GDM1 (cell line): ENCODE results near the gene ENTPD1.
"Not testable (repeated sequence)": the region's sequence is repeated elsewhere in the genome, so short reads cannot be mapped to it uniquely, and the experiment has no call there.

Experiments
- DNase-seq: peaks from one replicate; lab custom pipeline; 2025; lab: John Stamatoyannopoulos, UW

ENTPD1 gene

GRCh38 chr10:95796504-95796903, 40.5 kb downstream of the ENTPD1 start:
- no peak for DNase-seq

- no peak for DNase-seq
These were observed 42.3 kb downstream of the ENTPD1 start for GRCh38 chr10:95798096-95798855.

GRCh38 chr10:95800286-95800685, 44.3 kb downstream of the ENTPD1 start:
- not testable (repeated sequence) for DNase-seq

- DNase-seq, result not testable (repeated sequence)
These were observed 50.9 kb downstream of the ENTPD1 start for GRCh38 chr10:95806687-95807380.

GRCh38 chr10:95808705-95809308, 52.8 kb downstream of the ENTPD1 start:
- not testable (repeated sequence) for DNase-seq

GRCh38 chr10:95809370-95810197, 53.6 kb downstream of the ENTPD1 start:
- no peak for DNase-seq

DNA sequence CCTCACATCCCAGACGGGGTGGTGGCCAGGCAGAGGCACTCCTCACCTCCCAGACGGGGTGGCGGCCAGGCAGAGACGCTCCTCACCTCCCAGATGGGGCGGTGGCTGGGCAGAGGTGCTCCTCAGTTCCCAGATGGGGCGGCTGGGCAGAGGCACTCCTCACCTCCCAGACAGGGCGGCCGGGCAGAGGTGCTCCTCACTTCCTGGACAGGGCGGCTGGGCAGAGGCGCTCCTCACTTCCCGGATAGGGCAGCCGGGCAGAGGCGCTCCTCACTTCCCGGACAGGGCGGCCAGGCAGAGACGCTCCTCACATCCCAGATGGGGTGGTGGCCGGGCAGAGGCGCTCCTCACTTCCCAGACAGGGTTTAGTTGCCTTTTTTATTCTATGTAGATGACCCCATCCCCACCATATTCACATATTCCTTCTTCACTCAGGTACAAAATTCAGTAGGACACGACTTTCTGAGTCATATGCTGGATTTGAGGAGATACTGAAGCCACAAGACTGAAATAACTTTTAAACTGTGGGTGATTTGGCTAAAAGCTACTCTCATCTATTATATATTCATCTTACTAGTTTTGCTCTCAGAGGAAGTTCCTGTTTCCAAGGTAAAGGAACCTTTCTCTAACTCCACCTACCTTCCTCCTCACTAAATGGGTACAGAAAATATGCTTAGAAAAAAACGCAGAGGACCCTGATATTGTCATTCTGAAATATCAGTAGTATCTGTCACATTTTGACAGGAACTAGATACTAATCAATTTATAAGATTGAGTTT, 54.4 kb downstream of the ENTPD1 start:
- no peak for DNase-seq

GRCh38 chr10:95813054-95813685, 57.2 kb downstream of the ENTPD1 start:
- DNase-seq, result no peak

DNA sequence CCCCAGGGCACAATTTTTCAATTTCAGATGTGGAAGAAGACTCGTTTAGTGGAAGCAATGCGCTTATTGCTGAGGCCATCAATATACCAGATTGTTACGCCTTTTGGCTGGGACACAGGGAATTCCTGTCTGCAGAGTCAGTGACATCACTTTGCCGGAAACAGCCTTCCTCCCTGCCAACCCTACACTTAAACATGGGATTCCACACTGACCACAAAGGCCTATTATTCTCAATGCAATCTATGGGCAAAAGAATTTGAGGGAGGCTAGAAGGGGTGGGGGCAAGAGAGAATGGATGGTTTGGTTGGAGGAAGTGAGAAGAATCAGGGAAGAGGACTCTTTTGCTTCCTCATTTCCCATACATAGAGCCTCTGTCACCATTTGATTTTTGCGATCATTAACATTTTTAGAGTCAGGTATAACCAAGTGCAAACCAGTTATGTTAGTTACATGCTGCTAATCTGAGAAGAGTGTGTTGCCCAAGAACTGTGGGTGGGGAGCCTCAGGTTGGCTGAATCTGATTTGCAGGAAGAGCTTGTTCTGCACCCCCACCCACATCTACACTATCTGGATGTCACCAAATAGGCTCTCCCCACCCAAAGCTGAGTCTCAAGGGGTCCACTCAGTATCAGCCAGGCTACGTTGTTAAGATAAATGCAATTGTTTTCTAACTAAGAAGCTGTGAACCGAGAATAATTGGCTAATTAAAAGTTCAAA, 58.2 kb downstream of the ENTPD1 start:
- DNase-seq, result no peak

GRCh38 chr10:95815133-95815532, 59.2 kb downstream of the ENTPD1 start:
- DNase-seq, result no peak

DNA sequence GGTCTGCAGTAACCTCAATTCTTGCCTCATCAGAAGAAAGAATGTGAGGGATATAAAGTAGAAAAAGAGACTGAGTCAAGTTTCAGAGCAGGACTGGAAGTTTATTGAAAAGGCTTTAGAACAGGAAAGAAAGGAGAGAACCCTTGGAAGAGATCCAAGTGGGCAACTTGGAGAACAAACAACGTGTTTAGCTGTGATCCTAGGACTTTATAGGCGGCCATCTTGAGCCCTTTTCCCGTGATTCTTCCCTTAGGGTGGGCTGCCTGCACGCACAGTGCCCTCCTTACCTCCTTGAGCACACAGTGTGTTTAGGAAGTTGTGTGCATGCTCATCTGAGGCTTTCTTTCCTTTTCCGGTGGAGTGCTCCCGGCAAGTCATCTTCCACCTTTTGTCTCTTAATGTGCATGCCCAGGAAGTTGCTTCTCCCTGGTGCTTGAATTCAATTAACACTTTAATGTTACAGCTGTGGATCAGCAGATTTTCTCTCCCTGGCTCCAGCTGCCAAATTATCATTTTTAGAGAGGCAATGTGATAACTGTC, 59.8 kb downstream of the ENTPD1 start:
- no peak for DNase-seq

DNA sequence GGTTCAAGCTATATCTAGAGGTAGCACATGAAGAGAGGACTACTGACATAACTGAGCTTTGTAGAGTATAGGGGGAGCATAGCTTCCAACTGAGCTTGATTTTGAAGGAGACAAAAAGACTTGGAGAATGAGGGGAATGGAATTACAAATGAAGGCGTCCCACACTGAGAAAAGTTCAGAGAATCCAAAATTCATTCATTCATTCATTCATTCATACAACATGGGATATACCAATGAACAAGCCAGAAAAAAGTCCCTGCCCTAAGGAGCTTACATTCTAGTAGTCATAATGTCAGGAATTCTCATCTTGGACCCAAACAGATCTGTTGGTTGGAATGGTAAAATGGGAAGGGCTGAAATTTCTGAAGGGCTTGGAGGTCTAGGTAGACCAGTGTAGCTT, 62.0 kb downstream of the ENTPD1 start:
- DNase-seq, result no peak

DNA sequence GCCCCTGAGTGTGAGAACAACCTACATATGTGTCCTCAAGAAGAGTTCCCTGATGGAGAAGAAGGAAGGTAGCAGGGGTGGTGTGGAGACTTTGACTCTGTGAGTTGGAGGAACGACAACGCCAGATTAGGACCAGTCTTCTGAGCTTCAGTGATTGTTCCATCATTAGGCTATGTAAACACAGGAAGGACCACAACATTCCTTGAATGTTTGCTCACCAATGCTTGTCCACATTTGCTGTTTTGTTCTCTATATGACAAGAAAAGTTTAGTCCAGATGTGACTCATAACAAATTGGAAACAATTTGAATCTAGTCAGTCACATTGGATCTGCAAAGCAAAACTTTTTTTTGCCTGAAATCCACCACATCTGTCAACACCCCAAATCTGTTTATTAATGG, 62.7 kb downstream of the ENTPD1 start:
- no peak for DNase-seq

- no peak for DNase-seq
These were observed 63.8 kb downstream of the ENTPD1 start for GRCh38 chr10:95819620-95820329.

DNA sequence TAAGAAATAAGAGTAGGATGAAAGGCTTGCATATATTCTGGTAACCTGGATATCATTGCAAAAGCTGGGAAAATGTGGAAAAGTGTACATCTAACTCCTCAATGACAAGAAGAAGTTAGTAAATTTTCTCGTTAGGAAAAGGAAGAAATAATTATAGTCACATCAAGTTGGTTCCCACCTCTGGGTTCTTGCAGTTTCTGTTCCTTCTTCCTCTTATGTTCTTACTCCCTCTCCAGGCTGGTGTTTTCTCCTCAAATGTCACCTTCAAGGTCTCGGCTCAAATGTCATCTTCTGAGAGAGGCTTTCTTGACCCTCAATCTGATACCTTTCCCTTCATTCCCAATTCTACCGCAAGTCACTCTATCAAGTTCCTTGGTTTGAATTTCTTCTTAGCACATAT, 64.4 kb downstream of the ENTPD1 start:
- no peak for DNase-seq

GRCh38 chr10:95821720-95822119, 65.8 kb downstream of the ENTPD1 start:
- DNase-seq, result no peak

DNA sequence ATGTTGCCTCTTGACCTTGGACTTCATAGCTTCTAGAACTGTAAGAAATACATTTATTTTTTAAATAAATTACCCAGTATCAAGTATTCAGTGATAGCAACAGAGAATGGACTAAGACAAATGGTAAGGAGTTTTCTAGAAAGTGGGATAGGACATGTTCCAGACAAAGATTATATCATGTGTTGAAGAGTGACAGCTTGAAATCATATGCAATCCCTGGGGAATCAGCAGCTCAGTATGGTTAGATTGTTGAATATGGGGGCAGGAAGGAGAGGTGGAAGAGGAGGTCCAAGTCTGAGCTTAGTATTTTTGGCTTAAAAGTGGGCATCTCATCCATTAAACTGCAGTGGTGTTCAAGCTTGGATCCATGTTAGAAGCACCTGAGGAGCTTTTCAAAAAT, 74.1 kb downstream of the ENTPD1 start:
- no peak for DNase-seq

DNA sequence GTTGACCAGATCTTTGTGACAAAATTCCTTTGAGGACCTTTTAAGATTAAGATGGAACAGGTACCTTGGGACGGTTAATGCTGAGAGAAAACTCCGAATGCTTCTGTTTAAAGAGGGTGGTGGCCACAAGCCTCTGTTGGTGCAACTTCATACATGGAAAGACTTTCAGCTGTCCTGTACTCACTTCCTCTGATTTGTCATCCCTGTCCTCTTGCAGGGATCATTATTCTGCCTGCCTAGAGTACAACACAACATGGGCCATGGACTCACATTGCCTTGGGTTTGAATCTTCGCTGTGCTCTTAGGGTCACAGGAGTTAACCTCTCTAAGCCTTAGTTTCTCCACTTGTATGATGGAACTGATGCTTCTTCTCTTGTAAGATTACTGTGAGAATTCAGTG, 75.1 kb downstream of the ENTPD1 start:
- DNase-seq, result no peak

DNA sequence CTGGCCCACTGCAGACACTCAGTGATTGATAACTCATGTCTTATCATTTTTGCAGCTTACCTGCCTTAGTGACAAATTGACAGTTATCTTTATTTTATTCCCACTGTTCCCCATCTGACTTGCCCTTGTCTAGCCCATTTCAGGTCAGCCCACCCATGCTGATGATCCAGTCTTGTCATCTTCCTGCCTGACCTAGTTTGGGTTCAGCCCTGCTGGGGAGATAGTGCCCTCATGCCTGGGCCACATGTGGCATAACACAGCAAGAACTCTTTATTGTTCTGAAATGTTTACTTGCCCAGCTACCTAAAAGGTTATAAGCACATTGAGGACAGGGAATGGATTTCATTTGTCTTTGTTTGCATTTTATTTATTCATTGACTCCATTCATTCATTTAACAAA, 75.6 kb downstream of the ENTPD1 start:
- no peak for DNase-seq
